OCI-LY3 (cell line): Measurements from ENCODE around the gene SMIM7.

Experiments used
- CTCF ChIP-seq: fragments of 200-600, 300-600 bp; sonication (generic); IDR thresholded peaks from 2 replicates; pipeline ENCODE4 v1.5.1; 2014; ENCODE audit warnings: antibody characterized with exemption, low read length, low read depth
- EZH2phosphoT487 ChIP-seq: fragments of 200-600 bp; shearing (Covaris generic); IDR thresholded peaks from 2 replicates; pipeline ENCODE4 v1.6.1; 2018; ENCODE audit warnings: antibody characterized with exemption, mixed run types, low read depth

GRCh38 chr19:16604615-16605014 lies 55.3 kb downstream of the SMIM7 start:
- TF ChIP-seq CTCF (no peak), EZH2phosphoT487 (no peak)
